GM12872 (cell line): ENCODE results near the gene TP63.

Experiments
- CTCF ChIP-seq: IDR thresholded peaks from 3 replicates; pipeline ENCODE4 v1.5.1; 2011; ENCODE audit warnings: low read depth, mild to moderate bottlenecking, low read length, moderate library complexity; ENCODE audit not compliant: insufficient read depth

The TP63 gene

DNA sequence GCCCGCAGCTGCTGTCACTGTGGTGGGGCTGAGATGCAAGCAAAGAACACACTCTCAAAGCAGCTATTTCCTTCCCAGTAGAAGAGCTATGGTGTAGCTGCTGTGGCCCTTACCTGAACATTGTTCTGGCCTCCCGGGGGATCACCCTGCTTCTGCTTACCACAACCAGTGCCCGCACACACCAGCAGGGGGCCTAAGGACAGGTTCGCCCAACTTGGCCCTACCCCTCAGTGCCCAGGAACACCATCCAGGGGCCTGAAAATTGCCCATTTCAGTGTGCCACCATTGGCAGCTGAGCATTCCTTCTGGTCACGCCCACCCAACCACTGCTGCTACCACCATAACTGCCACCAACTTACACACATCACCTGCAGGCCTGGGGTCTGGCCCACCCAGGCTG lies 113.0 kb downstream of the TP63 start:
- TF ChIP-seq CTCF: peak; percentile 30; the same call in 2 of the 3 replicates

DNA sequence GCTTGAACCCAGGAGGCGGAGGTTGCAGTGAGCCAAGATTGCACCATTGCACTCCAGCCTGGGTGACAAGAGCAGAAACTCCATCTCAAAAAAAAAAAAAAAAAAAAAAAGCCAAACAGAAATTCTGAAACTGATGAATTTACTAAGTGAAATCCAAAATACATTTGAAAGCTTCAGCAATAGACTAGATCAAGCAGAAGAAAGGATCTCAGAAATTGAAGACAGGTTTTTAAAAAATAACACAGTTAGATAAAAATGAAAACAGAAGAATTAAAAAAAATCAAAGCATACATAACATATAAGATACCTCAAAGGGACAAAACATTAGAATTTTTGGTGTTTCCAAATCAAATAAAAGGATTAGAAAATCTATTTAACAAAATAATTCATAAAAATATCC lies 114.4 kb downstream of the TP63 start:
- no peak for TF ChIP-seq CTCF

GRCh38 chr3:189748046-189748445 lies 116.9 kb downstream of the TP63 start:
- no peak for TF ChIP-seq CTCF

DNA sequence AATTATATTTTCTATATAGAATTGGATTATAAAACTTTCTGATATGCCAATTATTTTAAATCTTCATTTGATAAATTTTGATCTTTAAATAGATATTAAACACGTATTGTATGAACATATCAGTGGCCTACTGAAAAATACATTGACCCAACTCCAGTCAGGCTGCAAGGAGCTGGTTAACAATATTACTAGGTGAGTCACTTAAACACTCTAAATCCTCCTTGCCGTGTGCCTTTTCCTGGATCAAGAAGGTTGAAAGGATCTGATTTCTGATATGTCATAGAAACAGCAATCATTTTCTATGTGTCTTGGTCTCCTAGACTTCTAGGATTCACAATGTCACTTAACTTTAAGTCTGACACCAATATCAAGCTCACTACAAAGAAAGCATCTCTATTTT lies 123.2 kb downstream of the TP63 start:
- no peak for TF ChIP-seq CTCF

DNA sequence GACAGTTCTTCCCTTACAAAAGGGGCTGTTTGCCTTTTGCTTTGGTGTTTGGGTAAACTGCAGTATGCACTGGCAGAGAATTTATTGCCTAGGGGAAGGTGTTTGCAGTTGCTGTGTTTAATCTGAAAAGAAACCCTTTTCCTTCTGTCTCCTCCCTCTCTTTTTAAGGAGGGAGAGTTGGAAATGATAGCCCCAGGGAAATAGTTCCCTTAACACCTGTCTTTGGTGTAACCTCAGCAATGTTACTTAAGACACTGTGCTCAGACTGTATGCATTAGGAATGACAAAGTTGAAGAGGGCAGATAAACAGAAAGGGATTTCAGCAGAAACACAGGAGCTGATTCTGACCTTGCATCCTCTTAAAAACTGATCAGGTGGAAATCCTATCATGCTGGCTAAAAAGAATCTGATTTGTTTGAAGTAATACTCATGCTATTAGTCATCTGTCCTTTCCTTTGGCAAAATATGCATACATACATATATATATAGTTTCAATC lies 125.4 kb downstream of the TP63 start:
- no peak for TF ChIP-seq CTCF

DNA sequence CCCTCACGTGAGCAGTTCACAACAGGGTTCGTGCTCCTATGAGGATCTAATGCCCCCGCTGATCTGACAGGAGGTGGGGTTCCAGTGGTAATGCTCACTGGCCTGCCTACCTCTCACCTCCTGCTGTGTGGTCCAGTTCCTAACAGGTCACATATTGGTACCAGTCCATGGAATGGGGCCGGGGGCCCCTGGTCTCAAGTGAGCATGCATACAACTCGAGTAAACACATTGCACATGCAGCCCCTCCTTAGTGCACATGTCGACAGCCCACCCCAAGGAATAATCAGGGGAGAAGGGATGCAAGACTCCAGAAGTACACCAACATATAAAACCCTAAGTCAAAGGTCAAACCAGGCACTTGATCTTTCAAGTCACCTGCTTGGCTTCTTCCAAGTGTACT lies 127.0 kb downstream of the TP63 start:
- TF ChIP-seq CTCF: no peak

GRCh38 chr3:189766416-189766815 lies 135.2 kb downstream of the TP63 start:
- TF ChIP-seq CTCF: no peak
